GM19452 (cell line): ENCODE measurements around the gene NDOR1.

Experiments used
- ATAC-seq: cut with Tn5 transposase; IDR thresholded peaks from one replicate; pipeline ENCODE4 v1.9.1; 2021; ENCODE audit not compliant: unreplicated experiment

Gene NDOR1

GRCh38 chr9:137198051-137198901 is 7.2 kb upstream of the NDOR1 start:
- no peak for ATAC-seq

- no peak for ATAC-seq
Observed at GRCh38 chr9:137198902-137199283, 6.6 kb upstream of the NDOR1 start.

GRCh38 chr9:137199411-137200121 is 5.9 kb upstream of the NDOR1 start:
- ATAC-seq: no peak

- ATAC-seq: peak; percentile 83
Observed at GRCh38 chr9:137200311-137201204, 4.9 kb upstream of the NDOR1 start, which contains the start of gene TPRN. TSS of gene TPRN (minus strand) at chr9:137200741. CDS start at chr9:137200711, 30 bp downstream.

GRCh38 chr9:137201205-137201868 is 4.2 kb upstream of the NDOR1 start:
- no peak for ATAC-seq

- ATAC-seq: no peak
Observed at GRCh38 chr9:137202966-137203365, 2.5 kb upstream of the NDOR1 start.

GRCh38 chr9:137204731-137205125 is 772 bp upstream of the NDOR1 start:
- no peak for ATAC-seq

- ATAC-seq: no peak
Observed at GRCh38 chr9:137206602-137207001, 1.1 kb downstream of the NDOR1 start.

DNA sequence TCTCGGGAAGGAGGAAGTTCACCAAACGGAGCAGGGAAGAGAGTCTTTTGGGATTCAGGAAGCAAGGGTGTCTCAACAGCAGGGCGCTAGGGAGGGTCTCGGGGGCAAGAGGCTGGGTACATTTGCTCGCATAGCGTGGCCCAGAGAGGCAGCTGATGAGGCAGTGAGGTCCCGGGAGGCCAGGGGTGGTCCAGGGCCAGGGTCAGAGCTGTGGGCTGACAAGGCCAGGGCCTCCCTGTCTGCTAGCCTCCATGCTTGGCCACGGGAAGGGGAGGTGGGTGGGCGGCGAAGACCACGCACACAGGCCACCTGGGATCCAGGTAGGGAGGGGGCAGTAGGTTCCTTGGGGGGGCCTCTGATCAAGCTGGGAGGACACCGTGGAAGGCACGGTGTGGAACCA is 6.0 kb downstream of the NDOR1 start:
- no peak for ATAC-seq

DNA sequence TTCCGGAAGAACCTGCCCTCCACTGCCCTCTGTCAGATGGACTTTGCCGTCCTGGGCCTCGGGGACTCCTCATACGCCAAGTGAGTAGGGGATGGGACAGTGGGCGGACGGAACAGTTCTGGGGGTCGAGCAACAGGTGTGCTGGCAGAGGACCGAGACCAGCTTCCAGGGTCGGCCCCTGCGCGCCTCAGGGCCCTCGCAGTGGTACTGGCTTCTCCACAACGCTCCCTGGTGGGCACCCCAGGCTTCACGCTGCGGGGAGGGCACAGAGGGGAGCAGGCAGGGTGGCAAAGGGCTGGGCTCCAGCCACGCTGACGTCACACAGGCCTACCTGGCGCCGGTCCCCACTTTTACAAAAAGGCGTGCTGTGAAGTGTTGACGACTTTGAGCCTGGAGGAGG is 7.0 kb downstream of the NDOR1 start:
- no peak for ATAC-seq

DNA sequence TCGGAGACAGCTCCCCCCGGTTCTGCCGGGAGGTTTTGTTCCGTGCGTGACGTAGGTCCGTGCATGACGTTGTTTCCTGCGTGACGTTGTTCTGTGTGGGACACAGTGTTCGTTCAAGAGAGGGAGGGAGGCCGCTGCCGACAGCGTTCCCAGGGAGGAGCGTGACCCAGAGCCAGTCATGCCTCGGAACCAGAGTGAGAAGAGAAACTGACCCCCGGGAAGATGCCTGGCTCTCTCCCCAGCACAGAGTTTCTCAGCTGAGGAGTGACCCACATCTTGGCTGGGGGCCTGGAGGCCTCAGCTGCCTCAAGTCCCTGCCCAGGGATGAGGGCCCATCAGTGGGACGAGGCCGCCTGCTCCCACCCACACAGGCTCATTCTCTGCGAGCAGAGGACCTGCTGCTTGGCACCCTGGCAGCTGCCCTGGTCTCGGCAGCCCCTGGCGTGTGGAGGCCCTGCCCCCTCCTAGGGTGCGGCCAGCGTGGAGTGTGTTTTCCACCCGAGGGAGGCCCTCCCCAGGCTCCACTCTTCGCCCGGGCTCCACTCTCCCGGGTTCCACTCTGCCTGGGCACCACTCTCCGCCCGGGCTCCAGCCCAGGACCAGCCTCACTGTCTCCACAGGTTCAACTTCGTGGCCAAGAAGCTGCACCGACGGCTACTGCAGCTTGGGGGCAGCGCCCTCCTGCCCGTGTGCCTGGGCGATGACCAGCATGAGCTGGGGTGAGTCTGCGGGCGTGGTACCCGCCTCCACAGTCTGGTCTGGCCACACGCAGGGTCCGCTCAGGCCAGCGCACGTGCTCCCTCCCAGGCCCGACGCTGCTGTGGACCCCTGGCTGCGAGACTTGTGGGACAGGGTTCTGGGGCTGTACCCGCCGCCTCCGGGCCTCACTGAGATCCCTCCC is 7.9 kb downstream of the NDOR1 start:
- ATAC-seq: no peak

GRCh38 chr9:137214620-137215019 is 9.1 kb downstream of the NDOR1 start:
- ATAC-seq: no peak

- ATAC-seq: no peak
Observed at GRCh38 chr9:137215196-137215986, 9.9 kb downstream of the NDOR1 start.

GRCh38 chr9:137216188-137216965 is 10.9 kb downstream of the NDOR1 start:
- ATAC-seq: no peak

DNA sequence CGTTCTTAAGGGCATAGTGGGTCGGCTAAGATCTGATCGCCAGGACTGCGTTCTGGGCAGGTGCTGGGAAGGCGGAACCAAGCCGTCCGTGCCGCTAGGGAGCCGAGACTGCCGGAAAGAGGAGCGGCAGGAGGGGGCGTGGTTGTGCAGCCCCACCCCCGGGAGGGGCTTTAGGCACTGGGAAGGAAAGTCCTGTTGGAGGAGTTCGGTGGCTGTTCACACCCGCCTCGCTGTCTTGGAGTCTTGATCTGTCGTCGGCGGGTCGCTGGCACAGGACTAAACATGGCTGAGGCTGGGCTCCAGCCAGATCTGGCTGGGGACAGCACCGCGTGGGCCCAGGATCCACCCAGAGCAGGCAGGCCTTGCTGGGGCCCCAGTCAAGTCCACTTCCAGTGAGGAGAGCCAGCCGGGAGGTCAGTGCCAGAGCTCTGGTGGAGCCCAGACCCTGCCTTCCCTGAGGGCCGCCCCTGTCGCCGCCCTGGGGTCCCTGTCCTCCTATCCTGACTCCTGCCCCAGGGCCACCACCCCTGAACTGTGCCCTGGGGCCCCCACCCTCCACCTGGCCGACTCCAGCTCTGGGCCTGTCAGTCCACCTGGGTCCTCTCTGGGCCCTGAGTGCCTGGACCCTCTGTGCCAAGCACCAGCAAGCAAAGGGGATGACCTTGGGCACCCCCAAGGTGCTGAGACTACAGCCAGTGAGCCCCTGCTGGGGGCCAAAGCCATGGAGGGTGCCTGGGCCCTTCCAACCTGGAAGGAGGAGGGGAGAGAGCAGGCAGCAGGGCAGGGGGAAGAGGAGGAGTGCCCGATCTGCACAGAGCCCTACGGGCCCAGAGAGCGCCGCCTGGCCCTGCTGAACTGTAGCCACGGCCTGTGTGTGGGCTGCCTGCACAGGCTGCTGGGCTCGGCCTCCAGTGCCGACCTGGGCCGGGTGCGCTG is 12.0 kb downstream of the NDOR1 start:
- ATAC-seq: no peak

- ATAC-seq: no peak
Observed at GRCh38 chr9:137218212-137218753, 12.8 kb downstream of the NDOR1 start.

- ATAC-seq: no peak
Observed at GRCh38 chr9:137218754-137219271, 13.3 kb downstream of the NDOR1 start.
